SK-N-SH treated with all-trans-retinoic acid at 6 μM for 48 hours (cell line): ENCODE data around the gene CHRNA3.

ENCODE experiments used
- ATAC-seq: fragments of 200-7000 bp; cut with Tn5 transposase; 3 replicates; pipeline ENCODE4 v1.9.1; 2020; ENCODE audit warnings: mild to moderate bottlenecking, moderate library complexity
- ARNTL ChIP-seq: fragments of 450-650 bp; formaldehyde crosslinking; IDR thresholded peaks from 2 replicates; pipeline ENCODE4 v1.5.0; 2020; ENCODE audit warnings: low read depth, mild to moderate bottlenecking, moderate library complexity, borderline replicate concordance
- BACH2 ChIP-seq: fragments of 250-450 bp; sonication (Bioruptor Pico); IDR thresholded peaks from 2 replicates; pipeline ENCODE4 v1.9.0; 2021; ENCODE audit warnings: mild to moderate bottlenecking, borderline replicate concordance
- CREB5 ChIP-seq: fragments of 250-450 bp; sonication (Bioruptor Pico); IDR thresholded peaks from 2 replicates; pipeline ENCODE4 v1.5.1; 2020; ENCODE audit warnings: low read depth, mild to moderate bottlenecking, moderate library complexity
- CSDC2 ChIP-seq: fragments of 250-450 bp; sonication (Bioruptor Pico); IDR thresholded peaks from 2 replicates; pipeline ENCODE4 v1.5.0; 2020; ENCODE audit warnings: mild to moderate bottlenecking, moderate library complexity
- CSRNP3 ChIP-seq: fragments of 250-450 bp; sonication (Bioruptor Pico); IDR thresholded peaks from 2 replicates; pipeline ENCODE4 v1.5.1; 2021; ENCODE audit warnings: mild to moderate bottlenecking, moderate library complexity
- ESRRG ChIP-seq: fragments of 250-450 bp; sonication (Bioruptor Pico); IDR thresholded peaks from 2 replicates; pipeline ENCODE4 v1.6.1; 2021; ENCODE audit warnings: mild to moderate bottlenecking
- GLIS3 ChIP-seq: fragments of 250-450 bp; sonication (Bioruptor Pico); IDR thresholded peaks from 2 replicates; pipeline ENCODE4 v1.5.0; 2020; ENCODE audit warnings: mild to moderate bottlenecking, moderate library complexity
- ISL1 ChIP-seq: fragments of 250-450 bp; sonication (Bioruptor Pico); IDR thresholded peaks from 2 replicates; pipeline ENCODE4 v2.1.2; 2022; ENCODE audit warnings: mild to moderate bottlenecking, moderate library complexity
- OSR1 ChIP-seq: fragments of 250-450 bp; sonication (Bioruptor Pico); IDR thresholded peaks from 2 replicates; pipeline ENCODE4 v1.8.0; 2022; ENCODE audit warnings: moderate library complexity, mild to moderate bottlenecking, inconsistent platforms
- PPARA ChIP-seq: fragments of 250-450 bp; sonication (Bioruptor Pico); IDR thresholded peaks from 2 replicates; pipeline ENCODE4 v1.5.0; 2020; ENCODE audit warnings: mild to moderate bottlenecking, borderline replicate concordance
- RARB ChIP-seq: fragments of 250-450 bp; sonication (Bioruptor Pico); IDR thresholded peaks from 2 replicates; pipeline ENCODE4 v1.8.0; 2021; ENCODE audit warnings: mild to moderate bottlenecking, moderate library complexity
- SNAI2 ChIP-seq: fragments of 250-450 bp; sonication (Bioruptor Pico); IDR thresholded peaks from 2 replicates; pipeline ENCODE4 v1.5.0; 2020; ENCODE audit warnings: mild to moderate bottlenecking, moderate library complexity
- TCF4 ChIP-seq: fragments of 250-450 bp; sonication (Bioruptor Pico); IDR thresholded peaks from 2 replicates; pipeline ENCODE4 v1.8.0; 2021; ENCODE audit warnings: mild to moderate bottlenecking, moderate library complexity, borderline replicate concordance
- TSHZ2 ChIP-seq: fragments of 250-450 bp; sonication (Bioruptor Pico); IDR thresholded peaks from 2 replicates; pipeline ENCODE4 v1.5.0; 2020; ENCODE audit warnings: mild to moderate bottlenecking, moderate library complexity
- ZC3H10 ChIP-seq: fragments of 250-450 bp; sonication (Bioruptor Pico); IDR thresholded peaks from 2 replicates; pipeline ENCODE4 v1.5.1; 2021; ENCODE audit warnings: mild to moderate bottlenecking, moderate library complexity
- ZFP3 ChIP-seq: fragments of 250-450 bp; sonication (Bioruptor Pico); IDR thresholded peaks from 2 replicates; pipeline ENCODE4 v1.5.0; 2020; ENCODE audit warnings: mild to moderate bottlenecking, moderate library complexity
- ZFP30 ChIP-seq: fragments of 450-650 bp; formaldehyde crosslinking; IDR thresholded peaks from 2 replicates; pipeline ENCODE4 v1.5.0; 2022; ENCODE audit warnings: mild to moderate bottlenecking, moderate library complexity
- ZNF70 ChIP-seq: fragments of 450-650 bp; formaldehyde crosslinking; IDR thresholded peaks from 2 replicates; pipeline ENCODE4 v1.5.0; 2020; ENCODE audit warnings: mild to moderate bottlenecking, moderate library complexity
- ZNF8 ChIP-seq: fragments of 450-650 bp; formaldehyde crosslinking; IDR thresholded peaks from 2 replicates; pipeline ENCODE4 v1.5.0; 2020; ENCODE audit warnings: mild to moderate bottlenecking, moderate library complexity
- TF ChIP-seq, protein P1 (sequence below): fragments of 250-450 bp; sonication (Bioruptor Pico); IDR thresholded peaks from 2 replicates; pipeline ENCODE4 v1.8.0; 2020; ENCODE audit warnings: mild to moderate bottlenecking, moderate library complexity, borderline replicate concordance

Gene CHRNA3

GRCh38 chr15:78629716-78630065, 8.9 kb upstream of the CHRNA3 start (continued):
- no peak for TF ChIP-seq ZNF8 (CRISPR knock-in tag)
- TF ChIP-seq TSHZ2 (CRISPR knock-in tag), result no peak

GRCh38 chr15:78629031-78629715, 8.4 kb upstream of the CHRNA3 start:
- no peak for ATAC-seq
- TF ChIP-seq GLIS3 (CRISPR knock-in tag) (no peak), SNAI2 (CRISPR knock-in tag) (no peak), ESRRG (CRISPR knock-in tag) (no peak), CREB5 (CRISPR knock-in tag) (no peak), ZNF70 (CRISPR knock-in tag) (no peak), PPARA (CRISPR knock-in tag) (no peak), ZNF8 (CRISPR knock-in tag) (no peak), ZC3H10 (CRISPR knock-in tag) (no peak), ARNTL (CRISPR knock-in tag) (no peak), TSHZ2 (CRISPR knock-in tag) (no peak), TCF4 (CRISPR knock-in tag) (no peak), BACH2 (CRISPR knock-in tag) (no peak), ISL1 (CRISPR knock-in tag) (no peak), ZFP3 (no peak), ZFP30 (no peak)
- TF ChIP-seq, protein P1, sequence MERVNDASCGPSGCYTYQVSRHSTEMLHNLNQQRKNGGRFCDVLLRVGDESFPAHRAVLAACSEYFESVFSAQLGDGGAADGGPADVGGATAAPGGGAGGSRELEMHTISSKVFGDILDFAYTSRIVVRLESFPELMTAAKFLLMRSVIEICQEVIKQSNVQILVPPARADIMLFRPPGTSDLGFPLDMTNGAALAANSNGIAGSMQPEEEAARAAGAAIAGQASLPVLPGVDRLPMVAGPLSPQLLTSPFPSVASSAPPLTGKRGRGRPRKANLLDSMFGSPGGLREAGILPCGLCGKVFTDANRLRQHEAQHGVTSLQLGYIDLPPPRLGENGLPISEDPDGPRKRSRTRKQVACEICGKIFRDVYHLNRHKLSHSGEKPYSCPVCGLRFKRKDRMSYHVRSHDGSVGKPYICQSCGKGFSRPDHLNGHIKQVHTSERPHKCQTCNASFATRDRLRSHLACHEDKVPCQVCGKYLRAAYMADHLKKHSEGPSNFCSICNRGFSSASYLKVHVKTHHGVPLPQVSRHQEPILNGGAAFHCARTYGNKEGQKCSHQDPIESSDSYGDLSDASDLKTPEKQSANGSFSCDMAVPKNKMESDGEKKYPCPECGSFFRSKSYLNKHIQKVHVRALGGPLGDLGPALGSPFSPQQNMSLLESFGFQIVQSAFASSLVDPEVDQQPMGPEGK, result no peak

GRCh38 chr15:78628227-78628626, 7.4 kb upstream of the CHRNA3 start:
- TF ChIP-seq CSRNP3 (no peak), TSHZ2 (CRISPR knock-in tag) (no peak), ARNTL (CRISPR knock-in tag) (no peak), ZFP30 (no peak), OSR1 (CRISPR knock-in tag) (no peak), ESRRG (CRISPR knock-in tag) (no peak), TCF4 (CRISPR knock-in tag) (no peak), BACH2 (CRISPR knock-in tag) (no peak), RARB (no peak), CSDC2 (CRISPR knock-in tag) (no peak), SNAI2 (CRISPR knock-in tag) (no peak), ZNF70 (CRISPR knock-in tag) (no peak)
- TF ChIP-seq, protein P1, result no peak
- TF ChIP-seq, all 23 proteins: peak for 0
- ATAC-seq, result no peak
